C1 segment of cervical spinal cord (tissue), 14 donors: Measurements from ENCODE around the gene PRH1.

Source experiments
- DNase-seq, 14 donors: peaks; one replicate each; lab custom pipeline; 2025; lab: John Stamatoyannopoulos, UW

The PRH1 gene

DNA sequence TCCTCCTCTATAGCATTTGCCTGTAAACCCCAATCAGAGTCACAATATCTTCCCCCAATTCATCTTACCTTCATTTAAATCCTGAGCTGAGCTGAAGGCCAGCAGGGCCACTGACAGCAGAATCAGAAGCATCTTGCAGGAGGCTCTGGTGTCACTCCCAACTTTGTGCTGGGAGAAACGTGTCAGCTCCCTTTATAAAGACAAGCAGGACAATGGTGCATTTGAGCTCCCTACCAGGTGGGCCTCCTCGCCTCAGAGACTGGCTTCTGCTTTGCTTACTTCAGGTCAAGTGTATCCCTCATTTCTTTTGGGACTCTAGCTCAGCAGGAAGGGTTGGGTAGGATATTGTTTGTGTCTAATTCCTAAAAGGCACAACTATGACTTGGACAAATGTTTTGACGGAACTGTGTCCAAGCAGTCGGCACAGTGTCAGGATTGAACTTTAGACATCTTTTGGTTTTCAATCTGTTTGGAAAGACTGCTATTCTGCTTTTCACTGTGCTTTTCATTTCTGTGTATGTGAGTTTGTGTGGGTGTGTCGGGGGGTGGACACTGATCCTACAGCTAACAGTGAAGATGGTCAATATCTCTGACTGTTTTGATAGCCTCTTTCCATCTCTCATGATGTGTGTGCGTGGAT lies at the start of gene PRH1:
Gene PRH1, minus strand, starts transcription at position 170 of the 640 bp plus-strand sequence. Its CDS starts 38 bp downstream, at position 132.
- no peak for DNase-seq

DNA sequence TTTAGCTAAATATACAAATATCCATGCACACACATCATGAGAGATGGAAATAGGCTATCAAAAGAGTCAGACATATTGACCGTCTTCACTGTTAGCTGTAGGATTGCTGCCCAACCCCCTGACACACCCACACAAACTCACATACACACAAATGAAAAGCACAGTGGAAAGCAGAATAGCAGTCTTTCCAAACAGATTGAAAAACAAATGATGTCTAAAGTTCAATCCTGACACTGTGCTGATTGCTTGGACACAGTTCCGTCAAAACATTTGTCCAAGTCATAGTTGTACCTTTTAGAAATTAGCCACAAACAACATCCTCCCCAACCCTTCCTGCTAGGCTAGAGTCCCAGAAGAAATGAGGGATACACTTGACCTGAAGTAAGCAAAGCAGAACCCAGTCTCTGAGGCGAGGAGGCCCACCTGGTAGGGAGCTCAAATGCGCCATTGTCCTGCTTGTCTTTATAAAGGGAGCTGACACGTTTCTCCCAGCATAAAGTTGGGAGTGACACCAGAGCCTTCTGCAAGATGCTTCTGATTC lies 44.8 kb upstream of the PRH1 start, which contains the start of gene PRH2:
Gene PRH2, plus strand, starts transcription at position 491 of the 541 bp plus-strand sequence. Its CDS starts 38 bp downstream, at position 529.
- no peak for DNase-seq

DNA sequence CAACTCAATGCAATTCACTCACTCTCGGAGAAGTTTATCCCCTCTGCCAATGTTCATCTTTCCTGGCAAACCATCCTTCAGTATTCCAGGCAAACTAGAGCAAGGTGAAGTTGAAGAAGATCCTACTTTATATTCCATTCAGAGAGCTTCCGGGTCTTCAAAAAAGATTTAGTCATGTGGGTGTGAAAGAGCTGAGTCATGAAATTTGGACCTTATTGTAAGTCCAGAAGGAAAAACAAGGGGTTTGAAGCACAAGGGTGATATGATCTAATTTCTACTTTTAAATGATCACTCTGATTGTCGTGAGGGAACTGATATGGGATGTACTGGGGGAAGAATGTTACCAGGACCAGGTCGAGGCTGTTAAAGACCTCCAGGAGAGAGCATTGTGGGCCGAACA lies 42.2 kb upstream of the PRH1 start:
- no peak for DNase-seq

DNA sequence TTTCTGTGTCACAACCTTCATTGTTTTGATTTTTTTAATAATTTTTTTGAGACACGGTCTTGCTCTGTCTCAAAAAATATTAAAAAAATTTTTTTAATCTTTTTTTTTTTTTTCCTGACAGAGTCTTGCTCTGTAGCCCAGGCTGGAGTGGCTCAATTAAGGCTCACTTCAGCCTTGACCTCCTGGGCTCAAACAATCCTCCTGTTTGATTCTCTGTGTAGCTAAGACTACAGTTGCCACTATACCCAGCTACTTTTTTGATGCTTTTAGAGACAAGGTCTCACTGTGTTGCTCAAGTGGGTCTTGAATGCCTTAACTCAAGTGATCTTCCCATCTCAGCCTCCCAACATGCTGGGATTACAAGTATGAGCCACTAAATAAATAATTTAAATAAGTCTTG lies 35.8 kb upstream of the PRH1 start:
- DNase-seq, result no peak

DNA sequence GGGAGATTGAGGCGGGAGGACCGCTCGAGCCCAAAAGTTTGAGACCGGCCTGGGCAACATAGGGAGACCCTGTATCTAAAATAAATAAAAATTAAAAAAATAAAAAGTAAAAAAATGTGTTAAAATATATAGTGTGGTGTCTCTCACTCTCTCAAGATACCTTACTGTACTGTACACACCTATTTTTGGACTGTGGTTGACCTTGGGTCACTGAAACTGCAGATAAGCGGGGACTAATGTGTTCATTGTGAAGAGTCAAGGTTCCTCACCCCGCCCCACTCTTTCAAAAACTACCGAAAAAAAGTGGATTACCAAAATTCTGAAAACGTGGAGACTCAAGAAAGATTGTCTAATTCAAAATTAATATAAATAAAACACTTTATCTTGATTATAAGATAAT lies 26.3 kb upstream of the PRH1 start:
- no peak for DNase-seq

DNA sequence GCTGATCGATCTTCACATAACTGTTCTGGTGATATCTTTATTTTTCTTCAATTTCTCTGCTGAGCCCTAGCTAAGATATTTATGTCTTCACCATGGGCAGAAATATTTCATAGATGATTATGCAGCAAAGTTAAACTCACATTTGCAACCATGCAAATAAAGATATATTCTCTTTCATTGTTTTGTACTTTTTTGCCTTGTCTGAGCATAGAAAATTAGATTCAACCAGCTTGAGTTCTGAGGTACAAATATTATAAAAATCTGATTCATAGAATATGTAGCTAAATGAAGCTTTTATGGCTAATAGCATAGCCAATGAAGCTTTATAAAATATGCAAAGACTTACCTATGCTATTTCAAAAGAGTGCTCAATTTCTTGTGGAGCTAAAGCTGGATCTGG lies 25.4 kb upstream of the PRH1 start, which contains the start of gene TAS2R13:
Gene TAS2R13, minus strand, starts transcription at position 101 of the 400 bp plus-strand sequence. CDS start 264 bp downstream, outside the sequence.
- no peak for DNase-seq

DNA sequence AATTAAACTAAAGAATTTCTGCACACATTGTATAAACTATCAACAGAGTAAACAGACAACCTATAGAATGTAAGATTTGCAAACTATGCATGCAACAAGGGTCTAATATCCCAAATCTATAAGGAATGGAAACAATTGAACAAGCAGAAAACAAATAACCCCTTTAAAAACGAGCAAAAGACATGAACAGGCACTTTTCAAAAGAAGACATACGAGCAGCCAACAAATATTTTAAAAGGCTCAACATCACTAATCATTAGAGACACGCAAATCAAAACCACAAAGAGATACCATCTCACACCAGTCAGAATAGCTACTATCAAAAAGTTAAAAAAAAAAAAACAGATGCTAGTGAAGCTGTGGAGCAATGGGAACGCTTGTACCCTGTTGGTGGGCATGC lies 20.6 kb upstream of the PRH1 start:
- DNase-seq, result no peak

DNA sequence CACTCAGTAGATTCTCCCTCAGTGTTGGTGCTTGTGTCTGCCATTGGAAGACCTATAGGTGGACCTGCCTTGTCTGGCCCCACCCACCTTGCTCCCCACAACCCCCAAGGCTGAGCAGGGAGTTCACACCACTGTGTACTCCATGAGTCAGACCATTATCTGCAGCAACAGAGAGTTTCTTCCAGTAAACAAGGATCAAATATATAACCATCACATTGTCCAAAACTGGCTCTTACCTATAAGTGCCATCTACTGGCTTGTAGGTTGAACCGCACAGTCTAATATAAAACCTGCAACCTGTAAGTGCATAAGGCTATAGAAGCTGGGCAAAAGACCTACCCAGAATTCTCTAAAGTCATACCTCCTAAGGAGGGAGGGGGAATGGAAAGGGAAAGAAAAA lies 17.4 kb upstream of the PRH1 start:
- DNase-seq, result no peak

DNA sequence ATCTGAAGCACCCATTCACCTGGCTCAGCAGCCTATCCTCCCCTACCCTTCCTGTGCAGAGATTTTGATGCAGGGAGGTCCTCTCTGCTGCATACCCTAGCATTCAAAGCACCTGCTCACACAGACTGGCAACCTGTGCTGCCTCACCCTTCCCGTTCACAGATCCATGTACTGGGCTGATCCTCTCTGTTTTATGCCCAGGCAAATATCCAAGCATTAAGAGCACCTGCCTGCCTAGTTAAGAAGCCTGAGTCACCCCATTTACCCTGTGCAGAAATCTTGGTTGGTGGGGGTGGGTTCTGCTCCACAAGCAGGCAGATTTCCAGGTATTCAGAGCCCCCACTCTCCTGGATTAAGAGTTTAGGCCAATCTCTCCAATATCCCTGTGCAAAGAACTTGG lies 16.9 kb upstream of the PRH1 start:
- DNase-seq, result no peak

DNA sequence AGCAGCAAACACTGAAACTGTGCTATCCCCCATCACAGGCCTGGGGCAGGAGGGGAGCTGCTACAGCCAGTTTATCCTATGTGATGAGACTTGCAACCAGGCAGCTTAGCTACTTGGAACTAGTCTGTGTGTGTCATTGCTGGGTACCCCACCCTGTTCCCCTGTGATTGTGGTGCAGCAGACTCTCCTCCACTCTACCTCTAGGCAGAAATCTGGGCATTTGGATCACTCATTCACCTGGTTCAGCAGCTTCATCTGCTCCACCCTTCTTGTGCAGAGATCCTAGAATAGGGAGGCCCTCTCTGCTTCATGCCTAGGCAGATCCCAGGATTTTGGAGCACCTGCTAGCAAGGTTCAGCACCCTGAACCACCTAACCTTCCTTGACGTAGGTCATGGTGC lies 16.5 kb upstream of the PRH1 start:
- DNase-seq, result no peak

DNA sequence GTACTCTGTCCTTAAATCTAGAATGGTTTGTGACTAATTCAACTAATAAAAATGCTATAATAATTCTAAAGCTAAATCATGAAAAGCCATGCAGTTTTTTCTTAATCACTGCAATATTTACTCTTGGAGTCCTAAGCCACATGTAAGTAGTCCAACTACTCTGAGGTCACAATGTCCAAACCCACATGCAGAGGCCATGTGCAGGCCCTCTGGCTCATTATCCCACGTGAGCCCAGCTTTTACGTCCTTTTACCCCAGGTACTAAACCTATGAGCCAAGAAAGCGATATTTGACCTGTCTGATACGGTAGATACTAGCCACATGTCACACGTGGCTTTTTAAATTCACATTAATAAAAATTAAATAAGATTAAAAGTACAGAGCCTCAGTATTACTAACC lies 12.8 kb upstream of the PRH1 start:
- no peak for DNase-seq

DNA sequence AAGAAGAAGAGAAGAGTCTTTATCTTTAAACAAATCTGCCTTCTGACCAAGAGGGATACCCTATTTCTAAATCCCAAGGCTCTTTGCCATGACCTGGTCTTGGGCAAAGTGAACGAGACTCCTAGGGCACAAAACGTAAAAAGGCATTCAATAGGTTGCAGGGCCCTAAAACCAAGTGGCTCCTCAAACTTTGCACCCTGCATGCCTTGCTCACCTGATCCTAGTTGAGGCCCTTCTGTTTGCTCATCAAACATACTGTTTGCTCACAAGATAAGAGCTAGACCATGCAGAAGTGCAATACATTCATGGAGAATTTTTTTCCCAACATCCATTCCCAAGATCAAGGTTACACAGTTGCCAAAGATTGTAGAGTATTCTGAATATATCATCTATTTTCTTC lies 7.9 kb upstream of the PRH1 start:
- no peak for DNase-seq

DNA sequence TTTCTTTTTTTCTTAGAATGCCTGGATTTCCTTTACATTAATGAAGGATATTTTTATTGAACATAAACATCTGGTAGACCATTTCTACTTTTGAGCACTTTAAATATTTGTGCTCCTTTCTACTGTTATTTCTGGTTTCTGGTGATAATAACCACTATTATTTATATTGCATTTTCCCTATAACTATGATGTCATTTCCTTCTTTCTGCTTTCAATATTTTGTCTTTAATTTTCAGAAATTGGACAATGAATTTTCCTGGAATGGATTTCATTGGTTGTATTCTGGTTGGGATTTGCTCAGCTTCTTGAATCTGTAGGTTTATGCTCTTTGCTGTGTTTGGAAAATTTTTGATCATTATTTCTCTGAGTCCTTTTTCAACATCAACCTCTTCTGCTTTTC lies 5.2 kb upstream of the PRH1 start:
- no peak for DNase-seq

DNA sequence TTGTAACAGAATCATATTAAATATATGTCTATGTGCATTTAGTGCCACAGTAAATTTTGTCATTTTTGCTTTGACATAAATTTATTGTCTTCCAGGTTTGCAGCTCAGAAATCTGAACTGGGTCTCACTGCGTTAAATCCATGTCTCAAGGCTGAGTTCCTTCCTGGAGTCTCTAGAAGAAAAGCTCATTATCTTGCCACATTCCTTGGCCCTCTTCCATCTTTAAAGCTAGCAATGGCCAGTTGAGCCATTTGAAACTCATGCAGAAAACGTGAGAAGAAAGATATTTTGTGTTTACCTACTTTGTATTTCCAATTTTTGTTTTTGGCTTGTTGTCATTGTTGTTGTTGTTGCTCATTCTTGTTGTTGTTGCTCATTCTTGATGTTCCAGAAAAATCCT lies 10.7 kb downstream of the PRH1 start:
- no peak for DNase-seq

DNA sequence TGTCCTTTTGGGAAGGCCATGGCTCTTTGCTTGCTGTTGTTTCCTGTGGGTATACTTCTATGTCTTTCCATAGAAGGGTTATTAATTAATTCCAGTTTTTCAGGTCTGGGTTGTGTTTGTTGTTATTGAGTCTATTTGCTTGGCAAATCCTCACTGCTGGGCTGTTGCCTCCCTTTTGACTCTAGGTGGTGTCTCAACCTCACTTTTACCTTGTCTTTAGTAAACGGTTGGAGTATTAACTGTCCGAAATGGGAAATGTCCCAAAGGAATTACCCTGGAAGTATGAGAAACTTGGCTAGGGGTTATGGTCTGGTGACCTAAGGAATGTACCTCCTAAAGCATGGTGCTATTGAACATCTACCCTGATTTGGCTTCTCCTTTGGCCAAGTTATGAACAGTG lies 16.7 kb downstream of the PRH1 start:
- no peak for DNase-seq

DNA sequence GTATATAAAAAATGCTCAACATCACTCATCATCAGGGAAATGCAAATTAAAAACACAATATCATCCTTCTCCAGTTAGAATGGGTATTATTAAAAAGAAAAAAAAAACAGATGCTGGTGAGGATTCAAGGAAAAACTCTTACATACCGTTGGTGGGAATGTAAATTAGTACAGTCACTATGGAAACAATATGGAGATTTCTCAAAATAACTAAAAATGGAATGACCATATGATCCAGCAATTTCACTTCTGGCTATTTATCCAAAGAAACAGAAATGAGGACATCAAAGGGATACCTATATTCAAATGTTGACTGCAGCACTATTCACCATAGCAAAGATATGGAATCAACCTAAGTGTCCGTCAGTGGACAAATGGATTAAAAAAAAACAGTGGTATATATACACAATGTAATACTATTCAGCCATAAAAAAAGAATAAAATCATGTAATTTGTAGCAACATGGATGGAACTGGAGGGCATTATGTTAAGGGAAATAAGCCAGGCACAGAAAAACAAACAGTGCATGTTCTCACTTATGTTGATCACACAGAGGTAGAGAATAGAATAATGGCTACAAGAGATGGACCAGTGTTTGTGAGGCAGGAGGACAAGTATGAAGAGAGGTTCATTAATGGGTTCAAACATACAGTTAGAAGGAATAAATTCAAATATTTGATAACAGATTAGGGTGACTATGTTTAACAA lies 20.4 kb downstream of the PRH1 start:
- no peak for DNase-seq

DNA sequence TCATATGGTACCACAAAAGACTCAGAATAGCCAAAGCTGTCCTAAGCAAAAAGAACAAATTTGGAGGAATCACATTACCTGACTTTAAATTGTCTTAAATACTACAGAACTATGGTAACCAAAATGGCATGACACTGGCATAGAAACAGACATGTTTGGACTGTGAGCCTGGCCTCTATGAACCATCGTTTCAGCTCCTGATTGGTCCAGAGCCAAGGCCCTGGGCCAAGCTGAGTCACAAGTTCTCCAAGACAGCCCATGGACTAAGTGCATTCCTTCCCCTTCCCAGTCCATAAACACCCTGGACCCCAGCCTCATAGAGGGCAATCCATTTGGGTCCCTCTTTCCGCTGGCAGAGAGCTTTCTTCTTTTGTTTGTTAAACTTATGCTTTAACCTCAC lies 22.7 kb downstream of the PRH1 start:
- no peak for DNase-seq

DNA sequence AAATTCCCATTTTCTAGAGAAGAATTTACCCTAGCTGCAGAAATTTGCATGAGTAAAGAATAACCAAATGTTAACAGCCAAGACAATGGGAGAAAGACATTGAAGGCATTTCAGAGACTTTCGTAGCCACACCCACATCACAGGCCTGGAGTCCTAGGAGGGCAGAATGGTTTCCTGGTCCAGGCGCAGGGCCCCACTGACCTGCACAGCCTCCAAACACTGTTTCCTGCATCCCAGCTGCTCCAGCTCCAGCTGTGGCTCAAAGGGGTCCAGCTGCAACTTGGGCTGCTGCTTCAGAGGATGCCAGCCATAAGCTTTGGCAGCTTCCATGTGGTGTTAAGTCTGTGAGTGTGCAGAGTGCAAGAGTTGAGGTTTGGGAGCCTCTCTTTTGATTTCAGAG lies 28.2 kb downstream of the PRH1 start:
- DNase-seq, result no peak

DNA sequence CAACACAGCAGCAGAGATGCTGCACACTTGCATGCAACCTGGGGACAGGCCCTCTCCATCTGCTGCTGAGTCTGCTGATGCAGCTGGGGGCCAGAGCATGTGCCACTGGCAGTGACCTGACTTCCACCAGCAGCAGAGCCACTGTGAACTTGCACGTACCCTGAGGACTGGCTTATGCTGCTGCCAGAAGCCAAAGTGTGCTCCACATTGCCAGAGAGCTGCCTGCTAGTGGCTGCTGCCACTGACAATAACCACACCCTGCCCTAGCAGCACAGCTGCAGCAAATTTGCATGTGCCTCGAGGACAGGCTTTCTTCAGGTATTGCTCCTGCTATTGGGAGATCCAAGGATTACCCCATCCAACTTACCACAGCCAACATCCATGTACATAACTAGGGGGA lies 30.3 kb downstream of the PRH1 start:
- DNase-seq, result no peak

DNA sequence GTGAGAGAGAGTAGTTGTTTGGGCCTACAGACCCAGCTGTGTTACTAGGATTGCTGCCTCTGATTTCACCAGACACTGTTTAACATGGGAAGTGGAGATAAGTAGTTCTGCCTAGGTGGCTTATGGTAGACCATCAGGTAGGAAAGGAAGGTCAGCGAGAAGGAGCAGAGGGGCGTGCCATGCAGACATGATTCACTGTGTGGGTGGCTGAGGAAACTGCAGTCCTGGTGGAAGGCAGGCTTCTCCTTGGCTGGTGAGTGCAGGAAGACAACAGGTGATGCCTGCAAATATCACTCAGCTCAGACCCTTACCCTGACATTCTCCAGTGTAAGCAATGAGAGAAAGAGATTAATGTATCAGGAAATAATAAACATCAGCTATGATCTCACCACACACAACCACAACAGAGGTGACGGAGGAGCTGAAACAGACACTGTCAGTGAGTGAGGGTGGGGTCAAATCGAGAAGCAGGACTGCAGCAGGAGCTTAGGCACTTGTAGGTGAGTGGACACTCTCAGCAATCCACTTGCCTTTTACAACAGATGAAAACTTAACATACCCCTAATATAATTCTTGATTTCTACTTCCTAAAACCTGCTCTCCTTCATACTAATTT lies 32.7 kb downstream of the PRH1 start:
- DNase-seq, result no peak

DNA sequence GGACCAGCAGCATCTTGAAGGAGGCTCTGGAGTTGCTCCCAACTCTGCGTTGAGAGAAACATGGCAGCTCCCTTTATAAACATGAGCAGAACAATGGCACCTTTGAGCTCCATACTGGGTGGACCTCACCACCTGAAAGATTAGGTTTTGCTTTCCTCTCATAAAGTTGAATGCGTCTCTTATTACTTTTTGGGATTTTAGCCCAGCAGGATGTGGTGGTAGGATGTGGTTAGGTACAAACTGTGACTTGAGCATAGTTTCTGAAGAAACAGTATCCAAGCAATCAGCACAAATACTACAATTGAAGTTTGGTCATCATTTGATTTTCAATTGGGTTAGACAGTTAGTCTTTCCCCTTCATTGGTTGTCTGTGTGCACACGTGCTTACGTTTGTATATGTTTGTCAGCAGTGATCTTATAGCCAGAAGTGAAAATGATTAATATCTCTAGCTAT lies 34.6 kb downstream of the PRH1 start, which contains the start of gene PRR4:
Gene PRR4, minus strand, starts transcription at position 51 of the 454 bp plus-strand sequence. Its CDS starts 38 bp downstream, at position 13.
- DNase-seq, result no peak

DNA sequence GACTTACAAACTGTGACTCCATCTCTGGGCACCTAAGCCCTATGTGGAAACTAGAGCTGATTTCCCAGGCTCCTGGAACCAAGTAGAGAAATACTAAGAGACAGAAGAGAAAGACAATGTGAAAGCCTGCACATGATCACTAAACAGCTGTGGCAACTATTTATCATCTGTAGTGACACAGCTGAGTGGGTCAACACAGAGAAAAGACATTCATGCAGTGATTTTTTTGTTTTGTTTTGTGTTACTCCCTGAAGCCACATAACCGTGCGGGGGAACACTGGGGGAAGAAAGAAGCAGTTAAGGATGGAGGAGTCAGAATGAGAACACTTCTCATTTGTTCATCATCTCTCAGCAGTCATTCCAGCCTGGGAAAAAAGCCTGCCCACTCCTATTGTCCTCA lies 36.3 kb downstream of the PRH1 start:
- DNase-seq, result no peak
